OCI-LY7 (cell line): ENCODE data around the gene PHACTR3. TPM values are rescaled to one million over a fixed set of nuclear protein-coding genes. Genes with fewer than 3 reads are reported as not detected.

Experiments
- BruUV-seq: library from RNA; stranded (reverse); fragments of 400-500 nt; replicated peaks from 2 replicates; lab custom pipeline; 2021; lab: Mats Ljungman, UMichigan
- CTCF ChIA-PET: fragments of 300-600 bp; sonication (Branson Sonifier 250); formaldehyde crosslinking; loops from one replicate; lab custom pipeline; 2022; ENCODE audit warnings: antibody characterized with exemption; ENCODE audit not compliant: unreplicated experiment; lab: Charles Lee
- POLR2A ChIA-PET: fragments of 300-600 bp; sonication (Branson Sonifier 250); formaldehyde crosslinking; loops from one replicate; lab custom pipeline; 2022; ENCODE audit warnings: antibody characterized with exemption; lab: Charles Lee
- DNase-seq: peaks from one replicate; pipeline ENCODE4 v3.0.0-alpha.2; 2015; ENCODE audit warnings: low spot score
- H2AFZ ChIP-seq: fragments of 200-600 bp; sonication (generic), shearing (Covaris generic); 2 replicates; pipeline ENCODE4 v1.6.1; 2014; ENCODE audit warnings: mild to moderate bottlenecking, antibody characterized with exemption, low read length, moderate library complexity
- H3K27ac ChIP-seq: fragments of 200-600 bp; sonication (generic); 2 replicates; pipeline ENCODE4 v1.5.1; 2014; ENCODE audit warnings: mixed run types, low read depth, mild to moderate bottlenecking, moderate library complexity, low read length, inconsistent platforms; ENCODE audit not compliant: poor library complexity, severe bottlenecking
- H3K36me3 ChIP-seq: fragments of 200-600 bp; sonication (generic); 2 replicates; pipeline ENCODE4 v1.6.1; 2014; ENCODE audit warnings: mild to moderate bottlenecking, antibody characterized with exemption, low read length, moderate library complexity, mixed read lengths; ENCODE audit not compliant: insufficient read depth
- H3K4me1 ChIP-seq: fragments of 200-600 bp; sonication (generic); 2 replicates; pipeline ENCODE4 v1.5.1; 2014; ENCODE audit warnings: mild to moderate bottlenecking, low read length; ENCODE audit not compliant: insufficient read depth, poor library complexity, severe bottlenecking
- H3K4me2 ChIP-seq: fragments of 200-600 bp; sonication (generic); 2 replicates; pipeline ENCODE4 v1.6.1; 2014; ENCODE audit warnings: mild to moderate bottlenecking, low read length
- H3K4me3 ChIP-seq: fragments of 200-600 bp; sonication (generic); 2 replicates; pipeline ENCODE4 v1.5.1; 2014; ENCODE audit warnings: mild to moderate bottlenecking, low read depth, low read length; ENCODE audit not compliant: poor library complexity, severe bottlenecking
- H3K79me2 ChIP-seq: fragments of 200-600 bp; sonication (generic); 2 replicates; pipeline ENCODE4 v1.6.1; 2016; ENCODE audit warnings: low read depth, mild to moderate bottlenecking, low read length, moderate library complexity, mixed read lengths; ENCODE audit not compliant: insufficient read depth
- H3K9me2 ChIP-seq: fragments of 200-600 bp; sonication (generic); 2 replicates; pipeline ENCODE4 v1.6.1; 2016; ENCODE audit warnings: mild to moderate bottlenecking, low read length, mixed read lengths; ENCODE audit not compliant: insufficient read depth
- H3K9me3 ChIP-seq: fragments of 200-600 bp; sonication (generic); 2 replicates; pipeline ENCODE4 v1.6.1; 2014; ENCODE audit warnings: mild to moderate bottlenecking, mixed run types, low read length, mixed read lengths
- H4K20me1 ChIP-seq: fragments of 200-600 bp; sonication (generic); 2 replicates; pipeline ENCODE4 v1.6.1; 2014; ENCODE audit warnings: mild to moderate bottlenecking, antibody characterized with exemption, low read length, moderate library complexity, mixed read lengths; ENCODE audit not compliant: insufficient read depth
- CTCF ChIP-seq: fragments of 200-600 bp; sonication (generic); conservative IDR thresholded peaks from 2 replicates; pipeline ENCODE4 v1.5.1; 2014; ENCODE audit warnings: mild to moderate bottlenecking, antibody characterized with exemption, low read length, moderate library complexity, mixed read lengths
- EZH2phosphoT487 ChIP-seq: fragments of 200-600 bp; sonication (generic); IDR thresholded peaks from 2 replicates; pipeline ENCODE4 v1.6.1; 2018; ENCODE audit warnings: low read depth, borderline replicate concordance, mild to moderate bottlenecking, mixed run types, antibody characterized with exemption, low read length, moderate library complexity, mixed read lengths
- intact Hi-C: fragments of 100-400 bp; cut with micrococcal nuclease; formaldehyde crosslinking; loops from one replicate; pipeline ENCODE4 v1.10.0; 2022; ENCODE audit not compliant: unreplicated experiment
- total RNA-seq, 2 experiments: library from RNA; depleted of rRNA in 1 of 2; stranded (reverse); fragments of >200 nt in 1 of 2; shearing (Covaris generic) in 1 of 2; gene quantifications; 2 replicates each; pipeline ENCODE4 v1.2.3, GENCODE V29; 2014 to 2022

PHACTR3 gene
- total RNA-seq, 2 experiments from 2014 or later, result 0.32 TPM; not detected in 1

DNA sequence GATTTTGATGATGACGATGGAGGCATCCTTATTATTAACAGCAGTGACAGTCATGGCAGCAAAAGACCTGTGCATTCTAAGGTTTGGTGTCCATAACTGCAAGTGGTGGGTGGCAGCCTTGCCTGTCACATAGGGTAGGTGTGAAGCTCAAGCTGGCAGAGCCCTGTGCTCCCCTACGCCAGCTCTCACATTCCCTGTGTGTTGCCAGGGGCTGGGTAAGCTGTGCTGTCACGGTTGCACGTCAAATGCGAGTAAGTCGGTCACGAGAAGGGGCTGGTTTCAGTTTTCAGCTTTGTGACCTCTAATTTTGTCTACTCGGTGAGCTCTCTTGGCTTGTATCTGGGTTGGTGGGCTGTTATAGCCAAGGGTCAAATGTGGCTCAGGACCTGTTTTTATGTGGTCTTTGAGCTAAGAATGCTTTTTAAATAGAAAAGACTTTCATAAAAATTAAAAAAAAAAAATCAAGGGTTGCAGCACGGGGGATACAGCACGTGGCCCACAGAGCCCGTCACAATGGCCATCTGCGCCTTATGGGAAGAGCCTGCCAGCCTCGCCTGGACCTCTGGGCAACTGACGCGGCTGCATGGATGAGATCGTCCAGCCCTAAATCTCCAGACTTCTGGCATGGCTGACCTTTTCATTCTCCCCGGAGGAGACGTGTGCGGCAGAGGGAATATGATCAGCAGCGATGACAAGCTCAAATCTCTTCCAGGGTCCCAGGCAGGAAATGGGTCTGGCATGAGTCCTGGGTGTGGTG lies 148.5 kb downstream of the PHACTR3 start:
- Histone ChIP-seq H3K4me2 (peak overlapping the region; percentile 30), H3K9me3 (no peaks in the 10 kb centered on the region), H3K4me3 (peak overlapping the region; percentile 5), H3K27ac (no peak overlapping the region), H3K36me3 (no peaks in the 10 kb centered on the region), H3K9me2 (no peaks in the 10 kb centered on the region), H3K4me1 (peaks cover 16% of the 10 kb centered on the region), H3K79me2 (no peaks in the 10 kb centered on the region), H4K20me1 (no peaks in the 10 kb centered on the region), H2AFZ (no peak overlapping the region)
- intact Hi-C loops, result no loop called here
- CTCF ChIA-PET, result no interaction called here
- DNase-seq, result peak; percentile 2
- POLR2A ChIA-PET, result no interaction called here
- no TSS peak for BruUV-seq
- TF ChIP-seq CTCF, result no peak
- no peak for TF ChIP-seq EZH2phosphoT487

DNA sequence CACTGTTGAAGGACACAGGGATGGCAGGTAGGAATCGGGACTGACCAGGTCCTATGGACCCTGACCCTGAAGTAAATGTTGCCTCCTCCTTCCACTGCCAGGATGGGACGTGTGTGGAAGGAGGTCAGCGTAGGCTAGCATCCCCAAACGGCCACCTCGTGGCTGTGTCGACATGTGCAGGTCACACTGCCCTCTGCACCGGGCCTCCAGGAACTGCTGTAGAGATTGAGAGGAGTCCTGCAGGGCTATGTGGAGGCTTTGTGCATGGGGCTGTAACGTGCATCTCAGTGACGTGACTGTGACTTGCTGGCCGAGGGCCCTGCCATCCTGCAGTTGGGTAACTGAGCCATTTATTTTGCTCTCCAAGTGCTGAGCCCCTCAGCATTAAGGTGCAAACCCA lies 149.5 kb downstream of the PHACTR3 start:
- no peak for DNase-seq
- Histone ChIP-seq H4K20me1 (no peaks in the 10 kb centered on the region), H3K4me2 (no peak overlapping the region), H3K4me3 (no peak overlapping the region), H3K4me1 (peaks cover 16% of the 10 kb centered on the region), H2AFZ (no peak overlapping the region), H3K36me3 (no peaks in the 10 kb centered on the region), H3K79me2 (no peaks in the 10 kb centered on the region), H3K9me2 (no peaks in the 10 kb centered on the region), H3K27ac (no peak overlapping the region), H3K9me3 (no peaks in the 10 kb centered on the region)
- TF ChIP-seq CTCF, result no peak
- no peak for TF ChIP-seq EZH2phosphoT487
- intact Hi-C loops, result no loop called here
- BruUV-seq, result no TSS peak
- ChIA-PET CTCF (no interaction called here), POLR2A (no interaction called here)

GRCh38 chr20:59754551-59754950 lies 150.2 kb downstream of the PHACTR3 start:
- Histone ChIP-seq H3K9me3 (no peaks in the 10 kb centered on the region), H3K4me1 (peaks cover 16% of the 10 kb centered on the region), H3K27ac (no peak overlapping the region), H3K79me2 (no peaks in the 10 kb centered on the region), H2AFZ (no peak overlapping the region), H3K4me3 (no peak overlapping the region), H3K4me2 (no peak overlapping the region), H3K9me2 (no peaks in the 10 kb centered on the region), H4K20me1 (no peaks in the 10 kb centered on the region), H3K36me3 (no peaks in the 10 kb centered on the region)
- intact Hi-C loops, result no loop called here
- ChIA-PET CTCF (no interaction called here), POLR2A (no interaction called here)
- no peak for TF ChIP-seq CTCF
- no peak for TF ChIP-seq EZH2phosphoT487
- BruUV-seq, result no TSS peak
- DNase-seq, result no peak
